ENCODE measurements around the gene RAB6C.
"Not testable (repeated sequence)": the region's sequence is repeated elsewhere in the genome, so short reads cannot be mapped to it uniquely, and the experiment has no call there.

RAB6C gene

DNA sequence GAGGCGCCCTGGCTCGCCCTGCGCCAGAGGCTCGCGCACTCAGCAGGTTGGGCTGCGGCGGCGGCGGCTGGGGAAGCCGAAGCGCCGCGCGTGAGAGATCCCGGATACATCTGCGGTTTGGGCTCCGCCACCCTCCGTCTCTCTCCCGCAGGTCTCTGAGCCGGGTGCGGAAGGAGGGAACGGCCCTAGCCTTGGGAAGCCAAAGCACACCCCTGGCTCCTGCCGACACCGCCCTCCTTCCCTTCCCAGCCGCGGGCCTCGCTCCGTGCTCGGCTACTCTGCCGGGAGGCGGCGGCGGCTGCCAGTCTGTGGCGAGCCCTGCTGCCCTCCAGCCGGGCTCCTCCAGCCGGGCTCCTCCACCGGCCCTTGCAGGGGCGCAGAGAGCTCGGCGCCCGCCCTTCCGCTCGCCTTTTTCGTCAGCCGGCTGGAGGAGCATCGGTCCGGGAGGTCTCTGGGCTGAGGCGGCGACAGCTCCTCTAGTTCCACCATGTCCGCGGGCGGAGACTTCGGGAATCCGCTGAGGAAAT, at the start of gene RAB6C:
RAB6C (plus strand) TSS at position 38 of the 527 bp plus-strand sequence; CDS start at position 488, 450 bp downstream.
- DNase-seq (ENCODE audit: low spot score): peak; percentile 47

DNA sequence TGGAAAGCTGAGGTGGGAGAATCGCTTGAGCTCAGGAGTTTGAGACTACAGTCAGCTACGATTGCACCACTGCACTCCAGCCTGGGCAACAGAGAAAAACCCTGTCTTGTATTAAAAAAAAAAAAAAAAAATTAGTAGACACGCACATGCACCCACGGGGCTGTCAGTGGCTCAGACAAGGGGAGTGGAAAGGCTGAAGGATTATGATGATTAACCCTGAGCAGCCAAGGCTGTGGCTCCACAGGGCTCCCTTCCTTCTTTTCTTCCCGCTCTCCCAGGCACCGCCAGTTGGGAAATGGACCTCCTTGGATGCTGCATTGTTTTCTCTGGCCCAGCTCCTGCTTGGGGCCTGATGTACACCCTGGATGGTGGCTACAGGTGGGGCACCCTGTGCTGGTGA, 49.0 kb upstream of the RAB6C start:
- DNase-seq (ENCODE audit: low spot score): no peak

DNA sequence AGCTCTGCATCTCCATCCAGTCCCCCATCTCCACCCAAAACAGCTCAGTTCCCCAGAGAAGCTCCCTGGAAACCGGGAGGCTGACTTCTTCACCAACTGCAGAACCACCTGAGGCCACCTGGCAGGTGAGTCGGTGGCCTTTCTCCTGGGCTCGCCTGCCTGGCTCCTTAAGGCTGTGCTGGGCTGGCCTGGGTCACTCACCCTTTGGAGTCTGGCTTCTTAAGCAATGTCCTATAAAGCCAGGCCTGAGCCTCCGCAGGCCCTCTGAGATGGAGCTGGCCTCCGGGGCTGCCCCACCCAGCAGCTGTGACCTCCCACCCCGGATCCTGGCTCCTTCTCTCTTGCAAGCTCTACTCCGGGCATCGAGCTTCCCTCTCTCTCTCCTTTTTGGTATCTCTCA, 46.1 kb upstream of the RAB6C start:
- DNase-seq (ENCODE audit: low spot score): not testable (repeated sequence)

DNA sequence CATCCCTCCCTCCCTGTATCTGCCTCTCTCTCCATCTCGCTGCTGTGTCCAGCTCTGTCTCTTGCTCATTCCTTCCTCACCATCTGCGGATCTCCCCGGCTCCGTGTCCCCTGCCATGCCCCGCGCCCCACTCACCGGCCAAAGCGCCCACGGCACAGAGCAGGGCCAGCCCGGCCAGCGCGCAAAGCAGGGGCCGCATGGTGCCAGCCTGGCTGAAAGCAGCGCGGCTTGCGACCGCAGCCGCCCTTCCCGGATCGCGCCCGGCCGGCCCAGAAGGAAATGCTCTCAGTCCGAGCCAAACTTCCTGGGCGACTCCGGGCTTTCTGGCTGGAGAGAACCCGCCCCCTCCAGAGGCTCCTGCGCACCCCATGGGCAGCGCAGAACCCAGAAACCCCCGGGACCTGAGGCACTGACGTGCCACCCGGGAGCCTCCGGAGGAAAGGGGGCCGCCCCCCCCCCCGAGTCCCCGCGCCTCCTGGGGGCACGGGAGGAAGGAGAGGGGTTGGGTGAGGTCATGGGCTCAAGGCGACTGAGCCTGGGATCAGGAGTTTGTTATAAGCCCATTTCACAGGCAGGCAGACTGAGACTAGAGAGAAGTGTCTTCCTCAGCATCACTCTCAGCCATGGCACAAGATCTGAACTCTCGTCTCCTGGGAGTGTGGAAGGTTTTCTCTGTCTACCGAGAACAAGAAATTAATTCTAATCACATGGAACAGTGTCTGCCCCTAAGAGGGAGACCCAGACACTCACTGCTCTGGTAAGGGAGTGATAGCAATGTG, 45.2 kb upstream of the RAB6C start:
- no peak for DNase-seq (ENCODE audit: low spot score)

- DNase-seq (ENCODE audit: low spot score): no peak
These were observed 44.3 kb upstream of the RAB6C start for GRCh38 chr2:129935118-129935517.

DNA sequence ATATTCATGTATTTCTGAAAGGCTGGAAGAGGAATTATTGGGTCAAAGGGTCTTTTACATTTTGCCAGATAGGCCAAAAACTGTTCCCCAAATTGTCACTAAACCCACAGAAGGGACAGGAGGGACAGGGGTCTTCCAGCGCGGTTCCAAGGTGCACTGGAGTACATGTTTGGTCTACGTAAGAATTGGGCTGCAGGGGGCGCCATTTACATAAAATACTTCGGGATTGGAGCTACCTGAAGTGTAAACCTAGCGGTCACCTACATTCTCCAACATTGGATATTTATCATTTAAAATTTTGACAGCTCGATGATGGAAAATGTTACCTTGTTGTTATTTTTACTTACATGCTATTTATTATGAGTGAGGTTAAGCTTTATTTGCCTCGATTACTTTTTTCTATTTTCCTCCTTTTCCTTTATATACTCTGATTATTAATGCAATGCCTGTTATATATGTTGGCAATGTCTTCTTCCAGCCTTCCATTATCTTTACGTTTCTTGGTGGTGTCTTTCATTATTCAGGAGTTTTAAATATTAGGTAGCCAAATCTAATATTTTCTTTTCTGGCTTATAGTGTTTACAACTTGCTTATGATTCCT, 43.0 kb upstream of the RAB6C start:
- no peak for DNase-seq (ENCODE audit: low spot score)

DNA sequence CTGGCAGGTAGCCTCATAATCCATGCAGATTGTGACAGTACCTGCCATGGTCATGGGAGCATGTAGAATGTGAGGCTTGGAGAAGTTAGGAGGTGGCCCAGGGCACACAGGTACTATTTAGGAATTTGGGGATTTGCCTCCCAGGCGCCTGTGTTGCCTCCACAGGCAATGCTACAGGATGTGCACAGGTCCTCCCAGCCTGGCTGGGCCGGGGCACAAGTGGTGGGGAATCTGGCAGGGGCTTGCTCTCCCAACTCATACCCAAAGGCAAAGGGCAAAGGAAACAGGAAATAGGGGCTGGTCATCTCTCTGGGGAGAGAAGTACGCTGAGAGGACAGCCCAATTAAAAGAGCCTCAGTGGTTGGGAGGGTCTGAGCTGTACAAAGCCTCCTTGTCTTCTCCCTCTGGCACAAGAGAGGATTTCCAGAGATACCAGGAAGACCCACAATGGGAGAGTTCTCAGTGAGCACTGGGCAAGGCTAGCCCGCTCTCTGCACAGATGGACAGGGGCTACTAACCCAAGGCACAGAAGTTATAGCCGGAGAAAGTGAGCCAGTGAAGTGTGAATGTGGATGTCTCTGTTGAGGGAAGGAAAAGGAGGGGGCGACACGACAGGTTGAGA, 40.5 kb upstream of the RAB6C start:
- peak; percentile 88 for DNase-seq (ENCODE audit: low spot score)

DNA sequence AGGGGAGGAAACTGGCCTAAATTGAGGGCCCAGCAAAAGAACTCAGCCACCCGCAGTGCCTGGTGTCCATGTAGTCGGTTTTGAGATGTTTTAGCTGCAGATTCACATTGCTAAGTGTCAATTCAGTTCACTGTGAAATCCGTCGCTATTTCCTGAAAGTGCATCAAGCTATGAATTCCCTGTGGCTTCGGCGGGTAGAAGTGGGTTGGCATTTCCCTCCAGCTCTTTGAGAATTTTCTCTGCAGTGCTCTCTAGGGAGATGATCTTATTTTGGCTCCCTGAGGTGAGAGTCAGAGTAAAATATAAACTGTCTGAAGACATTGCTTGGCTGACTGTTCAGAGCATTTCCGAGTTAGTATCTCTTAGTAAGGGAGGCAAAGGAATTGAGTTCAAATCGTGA, 36.0 kb upstream of the RAB6C start:
- not testable (repeated sequence) for DNase-seq (ENCODE audit: low spot score)

DNA sequence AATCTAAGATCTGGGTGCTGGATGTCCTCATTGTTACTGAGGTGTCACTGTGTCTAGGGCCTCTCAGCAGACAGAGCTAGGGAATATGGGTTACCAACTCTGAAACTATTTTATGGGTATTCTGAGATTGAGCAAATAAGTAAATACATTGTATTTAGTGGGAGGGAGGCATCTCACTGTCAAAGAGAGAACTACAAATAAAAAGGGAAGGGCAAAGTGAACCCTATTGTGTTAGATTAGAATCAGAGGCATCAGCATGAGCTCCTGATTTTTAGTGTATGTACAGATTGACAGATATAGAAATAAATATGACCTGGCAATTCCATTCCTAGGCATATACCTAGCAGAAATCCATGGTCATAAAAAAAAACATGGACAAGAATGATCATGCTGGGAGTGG, 33.9 kb upstream of the RAB6C start:
- DNase-seq (ENCODE audit: low spot score): no peak

GRCh38 chr2:129947712-129948111, 31.8 kb upstream of the RAB6C start:
- DNase-seq (ENCODE audit: low spot score): not testable (repeated sequence)

DNA sequence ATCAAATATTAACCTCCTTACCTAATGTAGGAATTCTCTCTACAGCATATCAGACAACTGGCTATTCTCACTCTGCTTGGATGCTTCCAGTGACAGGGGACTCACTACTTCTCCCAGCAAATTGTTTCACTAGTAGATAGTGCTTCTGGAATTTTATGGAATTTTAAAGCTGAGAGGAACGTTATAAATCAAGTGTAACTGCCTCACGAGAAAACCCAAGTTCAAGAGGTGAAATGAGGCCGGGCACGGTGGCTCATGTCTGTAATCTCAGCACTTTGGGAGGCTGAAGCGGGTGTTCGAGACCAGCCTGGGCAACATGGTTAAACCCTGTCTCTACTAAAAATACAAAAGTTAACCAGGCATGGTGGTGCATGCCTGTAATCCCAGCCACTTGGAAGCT, 23.3 kb upstream of the RAB6C start:
- not testable (repeated sequence) for DNase-seq (ENCODE audit: low spot score)

DNA sequence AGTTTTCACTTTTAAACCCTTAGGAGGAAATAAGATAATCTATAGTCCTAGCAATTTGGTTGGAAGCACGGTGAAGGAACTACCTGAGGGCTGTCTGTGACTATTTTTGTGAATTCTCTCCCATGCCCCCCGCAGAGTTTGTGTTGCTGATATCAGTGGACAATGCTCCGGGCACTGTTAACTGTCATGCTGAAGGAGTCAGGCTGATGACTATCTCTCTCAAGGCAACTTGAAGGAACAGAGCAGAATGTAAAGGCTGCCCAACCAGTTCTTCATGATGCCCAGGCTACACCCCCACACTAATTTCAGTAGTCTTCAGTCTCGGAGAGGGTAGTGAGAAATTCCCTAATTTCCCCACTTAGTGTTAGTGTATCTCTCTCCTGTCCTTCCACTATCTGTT, 21.6 kb upstream of the RAB6C start:
- DNase-seq (ENCODE audit: low spot score): no peak

GRCh38 chr2:129958736-129959135, 20.7 kb upstream of the RAB6C start:
- DNase-seq (ENCODE audit: low spot score): not testable (repeated sequence)

DNA sequence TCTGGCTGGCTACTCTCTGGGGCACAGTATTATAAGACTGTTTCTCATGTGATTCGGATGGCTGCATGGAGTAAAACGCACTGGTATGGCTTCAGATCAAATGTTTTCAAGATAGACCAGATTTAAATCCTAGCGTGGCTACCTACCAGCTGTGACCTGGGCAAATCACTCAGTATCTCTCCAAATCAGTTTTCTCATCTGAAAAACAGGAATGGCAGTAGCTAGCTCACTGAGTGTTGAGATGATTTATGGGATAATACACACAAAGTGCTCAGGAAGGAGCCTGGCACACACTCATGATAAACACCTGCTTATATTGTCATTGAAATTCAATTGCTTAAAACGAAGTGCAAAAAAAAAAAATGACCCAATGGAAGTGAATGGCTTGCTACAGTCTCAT, 10.9 kb upstream of the RAB6C start:
- not testable (repeated sequence) for DNase-seq (ENCODE audit: low spot score)

DNA sequence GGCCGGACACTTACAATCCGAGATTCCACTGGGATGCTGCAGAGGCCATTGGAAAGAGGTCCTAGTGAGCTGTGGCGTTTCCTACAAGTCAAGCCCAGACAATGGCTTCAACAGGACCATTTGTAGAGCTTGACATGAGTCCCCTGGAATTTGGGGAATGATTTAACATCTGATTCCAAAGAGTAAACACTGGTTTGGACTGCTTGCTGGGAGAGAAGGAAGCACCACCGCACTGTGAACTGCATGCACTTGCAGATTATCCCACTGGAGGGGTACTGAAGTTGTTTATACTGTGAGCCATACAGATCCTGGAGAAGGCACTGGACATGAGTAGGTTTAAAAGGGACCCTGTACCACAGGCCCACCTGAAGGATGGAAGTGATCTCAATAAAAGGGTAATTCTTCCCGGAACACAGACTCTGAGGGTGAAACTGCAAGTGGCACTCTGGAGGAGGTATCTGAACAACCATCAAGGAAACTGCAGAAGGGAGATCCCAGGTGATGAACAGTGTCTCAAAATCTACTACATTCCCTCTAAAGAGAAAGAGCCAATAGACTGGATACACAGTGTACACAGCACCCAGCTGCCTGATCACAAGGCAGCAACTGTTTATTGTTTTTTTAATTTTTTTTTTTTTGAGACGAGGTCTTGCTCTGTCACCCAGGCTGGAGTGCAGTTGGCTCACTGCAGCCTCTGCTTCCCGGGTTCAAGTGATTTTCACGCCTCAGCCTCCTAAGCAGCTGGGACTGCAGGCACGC, 4.3 kb upstream of the RAB6C start:
- peak; percentile 66 for DNase-seq (ENCODE audit: low spot score)

DNA sequence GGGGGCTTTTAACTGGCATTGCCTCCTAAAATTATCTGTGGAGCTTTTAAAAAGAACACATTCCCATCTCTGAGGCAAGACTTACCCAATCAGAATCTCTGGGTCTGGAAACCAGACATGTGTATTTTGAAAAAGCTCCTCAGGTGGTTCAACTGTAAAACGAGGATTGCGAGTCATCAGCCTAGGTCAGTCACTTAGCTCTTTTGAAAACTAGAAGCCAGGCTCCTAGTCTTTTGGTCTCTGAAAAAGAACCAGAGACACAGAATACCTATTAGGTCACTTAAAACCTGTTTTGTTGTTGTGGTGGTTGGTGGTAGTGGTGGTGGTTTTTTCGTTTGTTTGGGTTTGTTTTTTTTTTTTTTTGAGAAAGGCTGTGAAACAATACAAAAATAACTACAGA, 2.5 kb upstream of the RAB6C start:
- DNase-seq (ENCODE audit: low spot score): not testable (repeated sequence)

GRCh38 chr2:129977986-129978385, 1.5 kb upstream of the RAB6C start:
- no peak for DNase-seq (ENCODE audit: low spot score)

DNA sequence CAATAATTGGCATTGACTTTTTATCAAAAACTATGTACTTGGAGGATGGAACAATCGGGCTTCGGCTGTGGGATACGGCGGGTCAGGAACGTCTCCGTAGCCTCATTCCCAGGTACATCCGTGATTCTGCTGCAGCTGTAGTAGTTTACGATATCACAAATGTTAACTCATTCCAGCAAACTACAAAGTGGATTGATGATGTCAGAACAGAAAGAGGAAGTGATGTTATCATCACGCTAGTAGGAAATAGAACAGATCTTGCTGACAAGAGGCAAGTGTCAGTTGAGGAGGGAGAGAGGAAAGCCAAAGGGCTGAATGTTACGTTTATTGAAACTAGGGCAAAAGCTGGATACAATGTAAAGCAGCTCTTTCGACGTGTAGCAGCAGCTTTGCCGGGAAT, 780 bp downstream of the RAB6C start:
- DNase-seq (ENCODE audit: low spot score): peak; percentile 71

DNA sequence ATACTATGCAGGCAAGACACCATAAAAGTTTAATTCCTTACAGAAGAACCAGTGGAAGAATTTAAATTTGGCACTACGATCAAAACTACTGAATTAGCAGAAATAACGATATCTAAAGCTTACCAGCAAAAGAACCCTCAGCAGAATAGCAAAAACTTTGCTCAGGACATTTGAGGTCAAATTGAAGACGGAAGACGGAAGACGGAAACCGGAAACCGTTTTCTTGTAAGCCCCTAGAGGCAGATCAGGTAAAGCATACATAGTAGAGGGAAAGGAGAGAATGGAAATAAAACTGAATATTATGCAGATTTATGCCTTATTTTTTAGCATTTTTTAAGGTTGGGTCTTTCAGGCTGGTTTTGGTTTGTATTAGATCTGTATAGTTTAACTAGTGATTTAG, 2.2 kb downstream of the RAB6C start:
- DNase-seq (ENCODE audit: low spot score): not testable (repeated sequence)

DNA sequence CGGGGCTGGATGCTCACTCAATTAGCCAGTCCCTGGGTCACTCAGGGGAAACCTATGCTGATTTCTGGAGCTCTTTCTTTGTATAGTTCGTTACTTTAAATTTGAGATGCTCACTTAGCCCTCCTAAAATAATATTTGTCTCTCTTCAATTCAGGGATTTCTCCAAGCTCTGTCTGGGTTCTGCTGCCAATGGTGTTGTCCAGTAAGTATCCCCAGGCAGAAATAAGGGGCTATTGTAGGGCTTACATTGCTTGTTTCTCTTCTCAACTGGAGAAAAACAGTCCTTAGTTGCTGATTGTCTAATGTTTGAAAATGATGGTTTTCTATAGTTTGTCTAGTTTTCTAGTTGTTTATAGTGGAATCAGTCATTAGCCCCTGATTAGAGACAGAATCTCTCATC, 5.0 kb downstream of the RAB6C start:
- DNase-seq (ENCODE audit: low spot score): peak; percentile 74

DNA sequence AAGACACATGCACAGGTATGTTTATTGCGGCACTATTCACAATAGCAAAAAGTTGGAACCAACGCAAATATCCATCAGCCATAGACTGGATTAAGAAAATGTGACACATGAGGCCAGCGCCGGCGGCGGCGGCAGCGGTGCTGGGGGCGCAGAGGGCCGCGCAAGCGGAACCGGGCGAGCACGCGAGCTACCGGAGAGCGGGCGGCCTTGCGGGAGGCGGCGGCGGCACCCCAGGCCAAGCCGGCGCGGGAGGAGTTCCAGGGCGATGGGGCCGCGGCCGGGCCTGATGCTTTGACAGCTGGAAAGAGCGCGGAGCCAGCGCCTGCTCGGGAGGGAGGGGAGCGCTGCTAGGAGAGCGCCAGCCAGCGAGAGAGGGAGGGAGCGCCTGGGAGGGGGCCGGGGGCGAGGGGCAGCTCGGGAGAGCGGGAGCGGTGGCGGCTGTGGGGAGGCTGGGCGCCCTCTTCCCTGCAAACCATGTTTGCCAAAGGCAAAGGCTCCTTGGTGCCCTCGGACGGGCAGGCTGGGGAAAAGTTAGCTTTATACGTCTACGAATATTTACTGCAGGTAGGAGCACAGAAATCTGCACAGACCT, 13.0 kb downstream of the RAB6C start:
- not testable (repeated sequence) for DNase-seq (ENCODE audit: low spot score)

- DNase-seq (ENCODE audit: low spot score): peak; percentile 19
These were observed 13.7 kb downstream of the RAB6C start for GRCh38 chr2:129993151-129993550.

Data from globus pallidus (tissue), 1 donor.